Uterus (tissue), 2 donors: ENCODE results near the gene C1QC.

Source experiments
- CTCF ChIP-seq, 4 experiments: fragments of 200-600 bp in 2 of 4; fragments of 450-650 bp in 2 of 4; sonication (generic) in 2 of 4; IDR thresholded peaks; one replicate each; pipeline ENCODE4 v1.5.1; 2016 to 2019; ENCODE audit warnings: antibody characterized with exemption in 4 of 4, mild to moderate bottlenecking in 2 of 4, moderate library complexity in 1 of 4
- POLR2A ChIP-seq, 2 donors: fragments of 450-650 bp; IDR thresholded peaks; one replicate each; pipeline ENCODE4 v1.6.1; 2016; ENCODE audit warnings: antibody characterized with exemption in 2 of 2, mild to moderate bottlenecking in 1 of 2, moderate library complexity in 1 of 2

GRCh38 chr1:22652881-22653316 lies 9.5 kb downstream of the C1QC start, which contains the start of gene C1QB:
- TF ChIP-seq CTCF (IDR thresholded peaks at IDR 0.05), result no peak
- no peak for TF ChIP-seq POLR2A (IDR thresholded peaks at IDR 0.05)
